Neural progenitor cell (in vitro differentiated cells): ENCODE results near the gene BOLL.

ENCODE experiments used
- EZH2 ChIP-seq: fragments of 200-600 bp; sonication (generic); IDR thresholded peaks from 2 replicates; pipeline ENCODE4 v1.6.1; 2017; ENCODE audit warnings: antibody characterized with exemption, mild to moderate bottlenecking, moderate library complexity
- EZH2phosphoT487 ChIP-seq: fragments of 200-600 bp; sonication (generic); IDR thresholded peaks from 2 replicates; pipeline ENCODE4 v1.6.1; 2017; ENCODE audit warnings: antibody characterized with exemption
- TF ChIP-seq, protein P1 (sequence below): fragments of 200-600 bp; sonication (generic); IDR thresholded peaks from 2 replicates; pipeline ENCODE4 v1.5.1; 2017; ENCODE audit warnings: antibody characterized with exemption, mild to moderate bottlenecking

- TF ChIP-seq, protein P1, sequence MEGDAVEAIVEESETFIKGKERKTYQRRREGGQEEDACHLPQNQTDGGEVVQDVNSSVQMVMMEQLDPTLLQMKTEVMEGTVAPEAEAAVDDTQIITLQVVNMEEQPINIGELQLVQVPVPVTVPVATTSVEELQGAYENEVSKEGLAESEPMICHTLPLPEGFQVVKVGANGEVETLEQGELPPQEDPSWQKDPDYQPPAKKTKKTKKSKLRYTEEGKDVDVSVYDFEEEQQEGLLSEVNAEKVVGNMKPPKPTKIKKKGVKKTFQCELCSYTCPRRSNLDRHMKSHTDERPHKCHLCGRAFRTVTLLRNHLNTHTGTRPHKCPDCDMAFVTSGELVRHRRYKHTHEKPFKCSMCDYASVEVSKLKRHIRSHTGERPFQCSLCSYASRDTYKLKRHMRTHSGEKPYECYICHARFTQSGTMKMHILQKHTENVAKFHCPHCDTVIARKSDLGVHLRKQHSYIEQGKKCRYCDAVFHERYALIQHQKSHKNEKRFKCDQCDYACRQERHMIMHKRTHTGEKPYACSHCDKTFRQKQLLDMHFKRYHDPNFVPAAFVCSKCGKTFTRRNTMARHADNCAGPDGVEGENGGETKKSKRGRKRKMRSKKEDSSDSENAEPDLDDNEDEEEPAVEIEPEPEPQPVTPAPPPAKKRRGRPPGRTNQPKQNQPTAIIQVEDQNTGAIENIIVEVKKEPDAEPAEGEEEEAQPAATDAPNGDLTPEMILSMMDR, result no peak
- TF ChIP-seq EZH2, result no peak
- no peak for TF ChIP-seq EZH2phosphoT487
These were observed 44.9 kb downstream of the BOLL start for GRCh38 chr2:197740200-197740599.
